WERI-Rb-1 (cell line): Measurements from ENCODE around the gene PDE4B.
A peak's percentile ranks its signal among the peaks of the same experiment; 100 is the strongest.
"Not testable (repeated sequence)": the region's sequence is repeated elsewhere in the genome, so short reads cannot be mapped to it uniquely, and the experiment has no call there.

Experiments
- DNase-seq: peaks from one replicate; pipeline ENCODE4 v3.0.0-alpha.2; 2020
- H3K27ac ChIP-seq: fragments of 250-450 bp; sonication (Bioruptor Pico); 2 replicates; pipeline ENCODE4 v1.5.1; 2020; ENCODE audit warnings: mild to moderate bottlenecking, moderate library complexity
- H3K27me3 ChIP-seq: fragments of 250-450 bp; sonication (Bioruptor Pico); 2 replicates; pipeline ENCODE4 v1.5.1; 2021; ENCODE audit warnings: mild to moderate bottlenecking, low read depth, moderate library complexity; ENCODE audit not compliant: insufficient read depth, severe bottlenecking
- H3K36me3 ChIP-seq: fragments of 250-450 bp; sonication (Bioruptor Pico); 2 replicates; pipeline ENCODE4 v1.5.1; 2020; ENCODE audit warnings: mild to moderate bottlenecking, moderate library complexity
- H3K4me3 ChIP-seq: 2 replicates; pipeline ENCODE4 v1.5.1; 2011; ENCODE audit warnings: low read depth, mild to moderate bottlenecking, control low read depth, low read length
- H3K9me3 ChIP-seq: fragments of 250-450 bp; sonication (Bioruptor Pico); 2 replicates; pipeline ENCODE4 v1.5.1; 2021; ENCODE audit warnings: mild to moderate bottlenecking, moderate library complexity; ENCODE audit not compliant: severe bottlenecking
- CTCF ChIP-seq: IDR thresholded peaks from 2 replicates; pipeline ENCODE4 v1.5.1; 2011; ENCODE audit warnings: low read depth, mild to moderate bottlenecking, control low read depth, inconsistent platforms, low read length

Gene PDE4B

GRCh38 chr1:66401244-66401643 lies 608.5 kb downstream of the PDE4B start:
- no peaks in the 10 kb centered on the region for H3K9me3 ChIP-seq
- no peak for TF ChIP-seq CTCF

GRCh38 chr1:66402194-66402593 lies 609.5 kb downstream of the PDE4B start:
- no peaks in the 10 kb centered on the region for H3K36me3 ChIP-seq
- H3K27me3 ChIP-seq = no peaks in the 10 kb centered on the region
- peak; percentile 40 for DNase-seq
- no peaks in the 10 kb centered on the region for H3K9me3 ChIP-seq
- no peak for TF ChIP-seq CTCF
- H3K4me3 ChIP-seq = no peak overlapping the region
- H3K27ac ChIP-seq = peak overlapping the region; percentile 63

More at GRCh38 chr1:66401244-66401643, 608.5 kb downstream of the PDE4B start:
- H3K27me3 ChIP-seq = no peaks in the 10 kb centered on the region
- H3K36me3 ChIP-seq = no peaks in the 10 kb centered on the region
- H3K27ac ChIP-seq = no peak overlapping the region
- no peak overlapping the region for H3K4me3 ChIP-seq
- no peak for DNase-seq

GRCh38 chr1:66403007-66403731 lies 610.5 kb downstream of the PDE4B start:
- peak overlapping the region; percentile 63 for H3K27ac ChIP-seq
- no peak for DNase-seq
- peak; percentile 15; the same call in 1 of the 2 replicates for TF ChIP-seq CTCF

GRCh38 chr1:66405061-66405460 lies 612.4 kb downstream of the PDE4B start:
- peak; percentile 41 for DNase-seq
- Histone ChIP-seq H3K4me3 (no peak overlapping the region), H3K36me3 (no peaks in the 10 kb centered on the region), H3K9me3 (peaks cover 2% of the 10 kb centered on the region), H3K27ac (peak overlapping the region; percentile 48), H3K27me3 (no peaks in the 10 kb centered on the region)
- TF ChIP-seq CTCF = no peak

More at GRCh38 chr1:66403007-66403731, 610.5 kb downstream of the PDE4B start:
- Histone ChIP-seq H3K36me3 (no peaks in the 10 kb centered on the region), H3K4me3 (no peak overlapping the region), H3K9me3 (no peaks in the 10 kb centered on the region), H3K27me3 (no peaks in the 10 kb centered on the region)

- not testable (repeated sequence) for H3K27ac ChIP-seq, DNase-seq, H3K4me3 ChIP-seq, H3K9me3 ChIP-seq, H3K36me3 ChIP-seq, H3K27me3 ChIP-seq
Measured at GRCh38 chr1:66411449-66411848, 618.8 kb downstream of the PDE4B start.

- no peaks in the 10 kb centered on the region for H3K36me3 ChIP-seq
- H3K27ac ChIP-seq = no peak overlapping the region
- no peak for DNase-seq
- H3K9me3 ChIP-seq = peaks cover 16% of the 10 kb centered on the region
- H3K27me3 ChIP-seq = no peaks in the 10 kb centered on the region
- TF ChIP-seq CTCF = no peak
- no peak overlapping the region for H3K4me3 ChIP-seq
Measured at GRCh38 chr1:66412704-66413103, 620.0 kb downstream of the PDE4B start.
